ENCODE results near the gene VPS9D1. TPM values are rescaled to one million over a fixed set of nuclear protein-coding genes. Genes with fewer than 3 reads are reported as not detected.
A peak's percentile ranks its signal among the peaks of the same experiment; 100 is the strongest.

VPS9D1 gene
- total RNA-seq, 1 donor: 14.5 TPM

DNA sequence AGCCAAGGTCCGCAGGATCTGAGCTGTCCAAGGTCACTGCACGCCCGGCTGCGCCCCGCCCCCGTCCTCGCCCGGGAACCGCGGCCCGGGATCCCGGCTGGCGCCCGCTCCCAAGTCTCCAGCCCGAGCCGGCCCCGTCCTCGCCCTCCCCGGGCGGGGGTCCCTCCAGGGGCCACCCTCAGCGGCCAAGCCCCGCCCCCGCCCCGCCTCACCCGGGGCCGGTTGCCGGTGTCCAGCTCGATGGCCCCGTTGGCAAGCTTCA is 216 bp downstream of the VPS9D1 start:
- peak overlapping the region; percentile 91 for H3K27ac ChIP-seq (ENCODE audit: low read depth, low read length)
- TF ChIP-seq, protein P1, sequence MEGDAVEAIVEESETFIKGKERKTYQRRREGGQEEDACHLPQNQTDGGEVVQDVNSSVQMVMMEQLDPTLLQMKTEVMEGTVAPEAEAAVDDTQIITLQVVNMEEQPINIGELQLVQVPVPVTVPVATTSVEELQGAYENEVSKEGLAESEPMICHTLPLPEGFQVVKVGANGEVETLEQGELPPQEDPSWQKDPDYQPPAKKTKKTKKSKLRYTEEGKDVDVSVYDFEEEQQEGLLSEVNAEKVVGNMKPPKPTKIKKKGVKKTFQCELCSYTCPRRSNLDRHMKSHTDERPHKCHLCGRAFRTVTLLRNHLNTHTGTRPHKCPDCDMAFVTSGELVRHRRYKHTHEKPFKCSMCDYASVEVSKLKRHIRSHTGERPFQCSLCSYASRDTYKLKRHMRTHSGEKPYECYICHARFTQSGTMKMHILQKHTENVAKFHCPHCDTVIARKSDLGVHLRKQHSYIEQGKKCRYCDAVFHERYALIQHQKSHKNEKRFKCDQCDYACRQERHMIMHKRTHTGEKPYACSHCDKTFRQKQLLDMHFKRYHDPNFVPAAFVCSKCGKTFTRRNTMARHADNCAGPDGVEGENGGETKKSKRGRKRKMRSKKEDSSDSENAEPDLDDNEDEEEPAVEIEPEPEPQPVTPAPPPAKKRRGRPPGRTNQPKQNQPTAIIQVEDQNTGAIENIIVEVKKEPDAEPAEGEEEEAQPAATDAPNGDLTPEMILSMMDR (IDR thresholded peaks at IDR 0.05; ENCODE audit: extremely low read depth, low read depth, low read length): no peak
- no peak for DNase-seq (ENCODE audit: insufficient read length, low spot score, missing footprints)
- no peaks in the 10 kb centered on the region for H3K27me3 ChIP-seq (ENCODE audit: insufficient read depth, low read length)
- H2AFZ ChIP-seq (ENCODE audit: low read length): peak overlapping the region; percentile 18
- H3K4me1 ChIP-seq (ENCODE audit: insufficient read depth, low read length): peaks cover 26% of the 10 kb centered on the region
- H3K79me2 ChIP-seq (ENCODE audit: insufficient read depth, low read length): peaks cover 55% of the 10 kb centered on the region
- peak overlapping the region; percentile 94 for H3K4me2 ChIP-seq (ENCODE audit: insufficient read depth, low read length)
- peaks cover 32% of the 10 kb centered on the region for H4K20me1 ChIP-seq (ENCODE audit: insufficient read depth, low read length)
- H3K9me3 ChIP-seq (ENCODE audit: low read depth, low read length): no peaks in the 10 kb centered on the region
- peak overlapping the region; percentile 88 for H3K4me3 ChIP-seq (ENCODE audit: insufficient read depth, low read length)
- H3K36me3 ChIP-seq (ENCODE audit: insufficient read depth, low read length): peaks cover 26% of the 10 kb centered on the region

DNA sequence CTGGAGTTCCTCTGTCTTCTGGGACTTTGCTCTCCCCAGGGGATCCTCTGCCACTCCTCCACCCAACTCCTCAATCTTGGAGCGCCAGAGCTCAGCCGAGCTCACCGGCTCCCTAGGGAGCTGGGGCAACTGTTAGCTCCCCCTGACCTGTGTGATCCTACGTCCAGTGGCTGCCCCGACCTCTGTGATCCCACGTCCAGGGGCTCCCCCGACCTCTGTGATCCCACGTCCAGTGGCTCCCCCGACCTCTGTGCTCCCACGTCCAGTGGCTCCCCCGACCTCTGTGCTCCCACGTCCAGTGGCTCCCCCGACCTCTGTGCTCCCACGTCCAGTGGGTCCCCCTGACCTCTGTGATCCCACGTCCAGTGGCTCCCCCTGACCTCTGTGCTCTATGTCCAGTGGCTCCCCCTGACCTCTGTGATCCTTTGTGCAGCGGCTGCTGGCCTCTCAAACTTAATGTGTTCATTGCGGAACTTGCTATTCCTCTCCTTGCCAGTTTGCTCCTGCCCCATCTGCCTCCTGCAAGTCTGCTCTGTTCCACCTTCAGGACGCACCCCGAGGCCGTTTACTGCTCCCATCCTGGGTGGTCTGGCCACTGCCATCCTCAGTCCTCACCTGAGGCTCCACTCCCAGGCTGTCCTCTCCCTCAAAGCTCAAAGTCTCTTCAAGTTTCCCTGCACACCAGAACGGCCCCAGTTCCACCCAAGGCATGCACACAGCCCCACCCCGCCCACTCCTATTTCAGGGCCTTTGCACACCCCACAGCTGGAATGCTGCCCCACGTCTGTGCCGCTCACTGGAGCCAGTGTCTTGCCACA is 2.8 kb downstream of the VPS9D1 start:
- Histone ChIP-seq H3K9me3 (ENCODE audit: low read depth, low read length) (no peaks in the 10 kb centered on the region), H3K79me2 (ENCODE audit: insufficient read depth, low read length) (peaks cover 31% of the 10 kb centered on the region), H3K4me1 (ENCODE audit: insufficient read depth, low read length) (peaks cover 23% of the 10 kb centered on the region), H3K4me2 (ENCODE audit: insufficient read depth, low read length) (no peak overlapping the region), H4K20me1 (ENCODE audit: insufficient read depth, low read length) (peaks cover 12% of the 10 kb centered on the region), H3K27me3 (ENCODE audit: insufficient read depth, low read length) (no peaks in the 10 kb centered on the region), H3K27ac (ENCODE audit: low read depth, low read length) (peak overlapping the region; percentile 23), H2AFZ (ENCODE audit: low read length) (no peak overlapping the region), H3K4me3 (ENCODE audit: insufficient read depth, low read length) (no peak overlapping the region), H3K36me3 (ENCODE audit: insufficient read depth, low read length) (peaks cover 10% of the 10 kb centered on the region)
- TF ChIP-seq, protein P1 (IDR thresholded peaks at IDR 0.05; ENCODE audit: extremely low read depth, low read depth, low read length): no peak
- DNase-seq (ENCODE audit: insufficient read length, low spot score, missing footprints): no peak

DNA sequence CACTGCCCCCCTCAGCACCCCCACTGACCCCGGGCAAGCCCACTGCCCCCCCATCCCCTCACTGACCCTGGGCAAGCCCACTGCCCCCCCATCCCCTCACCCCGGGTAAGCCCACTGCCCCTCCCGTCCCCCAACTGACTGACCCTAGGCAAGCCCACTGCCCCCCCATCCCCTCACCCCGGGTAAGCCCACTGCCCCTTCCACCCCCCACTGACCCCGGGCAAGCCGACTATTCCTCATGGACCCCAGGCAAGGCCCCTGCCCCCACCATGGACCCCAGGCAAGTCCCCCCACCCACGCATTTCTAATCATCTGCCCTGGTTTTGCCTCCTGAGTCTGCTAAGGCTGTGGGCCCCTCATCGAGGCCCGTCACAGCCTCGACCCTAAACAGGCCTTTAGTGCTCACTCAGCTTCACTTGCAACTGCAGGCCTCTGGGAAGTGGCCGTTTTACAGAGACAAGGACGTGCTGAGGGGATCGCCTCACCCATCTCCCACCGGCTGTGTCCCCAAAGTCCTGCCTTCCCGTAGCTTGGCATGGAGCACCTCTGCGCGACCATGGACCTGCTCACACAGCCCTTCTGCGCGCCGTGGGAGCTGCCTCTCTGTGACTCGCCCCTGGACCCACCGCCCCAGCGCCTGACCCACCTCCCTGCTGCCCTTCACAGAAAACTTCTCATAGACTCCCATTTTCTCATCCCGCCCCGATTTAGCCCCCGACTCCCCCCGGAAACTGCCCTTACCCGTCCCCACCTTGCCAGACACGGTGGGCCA is 3.6 kb downstream of the VPS9D1 start:
- DNase-seq (ENCODE audit: insufficient read length, low spot score, missing footprints): no peak
- Histone ChIP-seq H3K4me1 (ENCODE audit: insufficient read depth, low read length) (peaks cover 23% of the 10 kb centered on the region), H3K36me3 (ENCODE audit: insufficient read depth, low read length) (peaks cover 8% of the 10 kb centered on the region), H3K9me3 (ENCODE audit: low read depth, low read length) (no peaks in the 10 kb centered on the region), H3K4me2 (ENCODE audit: insufficient read depth, low read length) (no peak overlapping the region), H4K20me1 (ENCODE audit: insufficient read depth, low read length) (peaks cover 4% of the 10 kb centered on the region), H3K4me3 (ENCODE audit: insufficient read depth, low read length) (no peak overlapping the region), H3K79me2 (ENCODE audit: insufficient read depth, low read length) (peaks cover 27% of the 10 kb centered on the region), H2AFZ (ENCODE audit: low read length) (no peak overlapping the region), H3K27me3 (ENCODE audit: insufficient read depth, low read length) (no peaks in the 10 kb centered on the region), H3K27ac (ENCODE audit: low read depth, low read length) (no peak overlapping the region)
- TF ChIP-seq, protein P1 (IDR thresholded peaks at IDR 0.05; ENCODE audit: extremely low read depth, low read depth, low read length): no peak

DNA sequence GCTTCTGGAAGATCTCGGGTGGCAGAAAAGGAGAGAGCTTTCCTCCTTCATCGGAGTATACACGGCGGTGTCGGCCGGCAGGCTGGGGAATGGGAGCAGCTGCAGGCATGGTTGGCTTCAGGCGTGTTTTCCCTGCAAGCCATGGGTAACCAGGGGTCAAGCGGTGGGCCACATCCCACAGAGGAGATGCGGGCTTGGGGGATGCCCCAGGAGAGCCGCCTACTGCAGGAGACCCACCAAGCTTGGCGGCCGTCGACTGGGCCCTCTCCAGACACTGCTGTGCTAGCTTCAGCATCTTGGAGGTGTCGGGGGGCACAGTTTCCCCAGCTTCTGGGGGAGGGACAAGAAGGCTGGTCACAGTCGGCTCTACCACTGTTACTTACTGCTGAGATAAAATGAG is 4.2 kb downstream of the VPS9D1 start:
- Histone ChIP-seq H3K27ac (ENCODE audit: low read depth, low read length) (no peak overlapping the region), H3K4me1 (ENCODE audit: insufficient read depth, low read length) (peaks cover 24% of the 10 kb centered on the region), H3K27me3 (ENCODE audit: insufficient read depth, low read length) (no peaks in the 10 kb centered on the region), H2AFZ (ENCODE audit: low read length) (no peak overlapping the region), H3K79me2 (ENCODE audit: insufficient read depth, low read length) (peaks cover 27% of the 10 kb centered on the region), H3K36me3 (ENCODE audit: insufficient read depth, low read length) (peaks cover 8% of the 10 kb centered on the region), H3K4me3 (ENCODE audit: insufficient read depth, low read length) (no peak overlapping the region), H3K9me3 (ENCODE audit: low read depth, low read length) (no peaks in the 10 kb centered on the region), H3K4me2 (ENCODE audit: insufficient read depth, low read length) (no peak overlapping the region), H4K20me1 (ENCODE audit: insufficient read depth, low read length) (peaks cover 4% of the 10 kb centered on the region)
- no peak for DNase-seq (ENCODE audit: insufficient read length, low spot score, missing footprints)
- TF ChIP-seq, protein P1 (IDR thresholded peaks at IDR 0.05; ENCODE audit: extremely low read depth, low read depth, low read length): no peak

All from osteoblast (primary cell).